Measurements from ENCODE around the gene GSTM5.

Gene GSTM5

DNA sequence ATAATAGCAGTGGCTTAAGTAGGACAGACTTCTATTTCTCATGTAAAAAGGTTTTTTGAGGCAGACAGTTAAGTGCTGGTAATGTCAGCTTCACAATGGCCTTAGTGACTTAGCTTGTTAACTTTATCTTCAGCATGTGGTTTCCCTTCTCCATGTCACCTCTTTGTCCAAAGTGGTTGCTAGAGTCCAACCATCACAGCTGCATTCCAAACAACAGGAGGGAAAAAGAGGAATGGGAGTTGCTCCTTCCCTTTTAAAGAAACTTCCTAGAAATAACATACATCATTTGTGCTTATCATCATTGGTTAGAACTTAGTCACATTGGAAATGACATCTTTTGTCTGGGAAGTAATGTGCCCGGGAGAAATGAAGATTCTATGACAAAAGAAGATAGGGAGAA, 9.9 kb downstream of the GSTM5 start:
- TF ChIP-seq, protein P1, sequence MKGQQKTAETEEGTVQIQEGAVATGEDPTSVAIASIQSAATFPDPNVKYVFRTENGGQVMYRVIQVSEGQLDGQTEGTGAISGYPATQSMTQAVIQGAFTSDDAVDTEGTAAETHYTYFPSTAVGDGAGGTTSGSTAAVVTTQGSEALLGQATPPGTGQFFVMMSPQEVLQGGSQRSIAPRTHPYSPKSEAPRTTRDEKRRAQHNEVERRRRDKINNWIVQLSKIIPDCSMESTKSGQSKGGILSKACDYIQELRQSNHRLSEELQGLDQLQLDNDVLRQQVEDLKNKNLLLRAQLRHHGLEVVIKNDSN (IDR thresholded peaks at IDR 0.05) = no peak
- no peak for TF ChIP-seq RAD21 (IDR thresholded peaks at IDR 0.05; ENCODE audit: low read depth)
- no peak for TF ChIP-seq CREB1 (IDR thresholded peaks at IDR 0.05; ENCODE audit: low read depth)
- TF ChIP-seq FOXM1 (IDR thresholded peaks at IDR 0.05; ENCODE audit: borderline replicate concordance, low read depth) = no peak
- TF ChIP-seq ZBTB7A (IDR thresholded peaks at IDR 0.05; ENCODE audit: low read depth) = no peak

DNA sequence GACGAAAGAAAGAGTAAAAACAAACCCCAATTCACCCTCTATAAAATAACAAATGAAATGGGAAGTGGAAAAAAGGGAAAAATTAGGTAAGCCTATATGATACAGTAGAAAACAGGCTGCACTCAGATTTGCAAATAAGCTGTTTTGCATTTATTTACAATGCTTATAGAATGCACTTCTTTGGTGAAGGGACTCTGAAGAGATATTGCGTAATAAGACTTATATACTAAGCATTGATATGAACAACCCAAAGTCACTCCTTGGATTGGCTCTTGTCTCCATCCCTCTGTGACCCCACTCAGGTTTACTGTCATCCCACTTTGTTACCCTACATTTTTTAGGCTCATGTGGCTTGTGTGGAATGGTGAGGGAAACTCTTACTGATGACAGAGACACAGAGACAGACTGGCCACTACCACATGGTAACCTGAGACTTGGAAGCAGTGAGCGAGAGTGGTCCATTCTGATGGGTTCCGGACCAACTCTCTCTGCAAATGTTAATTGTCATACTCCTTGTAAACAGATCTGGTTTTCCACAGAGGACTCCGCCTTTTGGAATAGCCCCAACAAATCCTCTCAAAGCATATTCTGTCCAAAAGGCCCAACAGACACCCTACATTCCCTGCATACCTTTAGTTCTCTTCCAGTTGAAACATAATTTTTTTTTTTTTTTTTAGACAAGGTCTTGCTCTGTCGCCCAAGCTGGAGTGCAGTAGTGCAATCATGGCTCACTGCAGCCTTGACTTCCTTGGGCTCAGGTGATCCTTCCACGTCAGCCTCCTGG, 11.0 kb downstream of the GSTM5 start:
- TF ChIP-seq YY1 (IDR thresholded peaks at IDR 0.05; ENCODE audit: low read depth) (no peak), CREB1 (IDR thresholded peaks at IDR 0.05; ENCODE audit: low read depth) (no peak), FOXM1 (IDR thresholded peaks at IDR 0.05; ENCODE audit: borderline replicate concordance, low read depth) (no peak), TEAD4 (IDR thresholded peaks at IDR 0.05) (peak; percentile 84), NFIC (IDR thresholded peaks at IDR 0.05) (peak; percentile 36), TAF1 (IDR thresholded peaks at IDR 0.05; ENCODE audit: low read depth) (no peak), RAD21 (IDR thresholded peaks at IDR 0.05; ENCODE audit: low read depth) (no peak), CEBPB (IDR thresholded peaks at IDR 0.05) (peak; percentile 92)
- TF ChIP-seq, protein P1 (IDR thresholded peaks at IDR 0.05) = 0 out of 2 replicates have a peak, but pooled peaks have one; percentile 3

DNA sequence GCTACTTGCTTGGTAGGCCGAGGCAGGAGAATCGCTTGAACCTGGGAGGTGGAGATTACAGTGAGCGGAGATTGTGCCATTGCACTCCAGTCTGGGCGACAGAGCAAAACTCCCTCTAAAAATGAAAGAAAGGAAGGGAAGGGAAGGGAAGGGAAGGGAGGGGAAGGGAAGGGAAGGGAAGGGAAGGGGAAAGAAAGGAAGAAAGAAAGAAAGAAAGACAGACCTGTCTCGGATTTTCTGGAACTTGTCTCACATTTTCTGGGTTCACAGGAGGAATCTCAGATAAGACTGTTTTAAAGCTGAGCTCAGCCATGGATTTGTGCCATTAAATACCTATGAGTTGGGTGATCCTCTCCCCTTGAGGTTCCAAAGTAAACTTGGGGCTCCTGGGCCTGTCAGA, 12.9 kb downstream of the GSTM5 start:
- TF ChIP-seq CREB1 (IDR thresholded peaks at IDR 0.05; ENCODE audit: low read depth) (no peak), TCF12 (IDR thresholded peaks at IDR 0.05; ENCODE audit: low read depth) (no peak), FOXM1 (IDR thresholded peaks at IDR 0.05; ENCODE audit: borderline replicate concordance, low read depth) (no peak), NFIC (IDR thresholded peaks at IDR 0.05) (no peak), CEBPB (IDR thresholded peaks at IDR 0.05) (no peak), RAD21 (IDR thresholded peaks at IDR 0.05; ENCODE audit: low read depth) (no peak), TEAD4 (IDR thresholded peaks at IDR 0.05) (no peak), EGR1 (IDR thresholded peaks at IDR 0.05) (no peak)
- TF ChIP-seq, protein P2, sequence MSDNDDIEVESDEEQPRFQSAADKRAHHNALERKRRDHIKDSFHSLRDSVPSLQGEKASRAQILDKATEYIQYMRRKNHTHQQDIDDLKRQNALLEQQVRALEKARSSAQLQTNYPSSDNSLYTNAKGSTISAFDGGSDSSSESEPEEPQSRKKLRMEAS (IDR thresholded peaks at IDR 0.05) = no peak

DNA sequence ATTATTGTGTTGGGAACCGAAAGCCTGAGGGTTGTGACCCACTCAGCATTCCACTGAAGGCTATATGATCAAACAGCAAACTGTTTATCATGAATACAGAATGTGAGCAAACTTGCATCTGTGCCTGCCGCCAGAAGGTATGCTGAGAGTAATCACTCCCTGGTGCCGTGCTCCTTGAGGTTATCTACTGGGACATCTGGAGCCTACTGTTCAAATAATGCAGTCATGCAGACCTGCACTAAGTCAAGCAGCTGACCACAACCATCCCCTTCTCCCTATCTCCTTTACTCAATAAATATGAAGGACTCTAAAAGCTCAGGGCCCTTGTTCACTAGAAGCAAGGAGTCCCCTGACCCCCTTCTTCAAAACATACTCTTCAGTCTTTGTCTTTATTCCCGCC, 13.5 kb downstream of the GSTM5 start:
- TF ChIP-seq EGR1 (IDR thresholded peaks at IDR 0.05) (no peak), RAD21 (IDR thresholded peaks at IDR 0.05; ENCODE audit: low read depth) (no peak), TAF1 (IDR thresholded peaks at IDR 0.05; ENCODE audit: low read depth) (no peak), CEBPB (IDR thresholded peaks at IDR 0.05) (no peak), YY1 (IDR thresholded peaks at IDR 0.05; ENCODE audit: low read depth) (no peak), ZBTB7A (IDR thresholded peaks at IDR 0.05; ENCODE audit: low read depth) (no peak), FOXM1 (IDR thresholded peaks at IDR 0.05; ENCODE audit: borderline replicate concordance, low read depth) (no peak), CREB1 (IDR thresholded peaks at IDR 0.05; ENCODE audit: low read depth) (no peak), TEAD4 (IDR thresholded peaks at IDR 0.05) (no peak), EP300 (IDR thresholded peaks at IDR 0.05; ENCODE audit: borderline replicate concordance) (no peak), NFIC (IDR thresholded peaks at IDR 0.05) (no peak)
- TF ChIP-seq, protein P1 (IDR thresholded peaks at IDR 0.05) = no peak
- TF ChIP-seq, protein P2 (IDR thresholded peaks at IDR 0.05) = no peak
- TF ChIP-seq, protein P3, sequence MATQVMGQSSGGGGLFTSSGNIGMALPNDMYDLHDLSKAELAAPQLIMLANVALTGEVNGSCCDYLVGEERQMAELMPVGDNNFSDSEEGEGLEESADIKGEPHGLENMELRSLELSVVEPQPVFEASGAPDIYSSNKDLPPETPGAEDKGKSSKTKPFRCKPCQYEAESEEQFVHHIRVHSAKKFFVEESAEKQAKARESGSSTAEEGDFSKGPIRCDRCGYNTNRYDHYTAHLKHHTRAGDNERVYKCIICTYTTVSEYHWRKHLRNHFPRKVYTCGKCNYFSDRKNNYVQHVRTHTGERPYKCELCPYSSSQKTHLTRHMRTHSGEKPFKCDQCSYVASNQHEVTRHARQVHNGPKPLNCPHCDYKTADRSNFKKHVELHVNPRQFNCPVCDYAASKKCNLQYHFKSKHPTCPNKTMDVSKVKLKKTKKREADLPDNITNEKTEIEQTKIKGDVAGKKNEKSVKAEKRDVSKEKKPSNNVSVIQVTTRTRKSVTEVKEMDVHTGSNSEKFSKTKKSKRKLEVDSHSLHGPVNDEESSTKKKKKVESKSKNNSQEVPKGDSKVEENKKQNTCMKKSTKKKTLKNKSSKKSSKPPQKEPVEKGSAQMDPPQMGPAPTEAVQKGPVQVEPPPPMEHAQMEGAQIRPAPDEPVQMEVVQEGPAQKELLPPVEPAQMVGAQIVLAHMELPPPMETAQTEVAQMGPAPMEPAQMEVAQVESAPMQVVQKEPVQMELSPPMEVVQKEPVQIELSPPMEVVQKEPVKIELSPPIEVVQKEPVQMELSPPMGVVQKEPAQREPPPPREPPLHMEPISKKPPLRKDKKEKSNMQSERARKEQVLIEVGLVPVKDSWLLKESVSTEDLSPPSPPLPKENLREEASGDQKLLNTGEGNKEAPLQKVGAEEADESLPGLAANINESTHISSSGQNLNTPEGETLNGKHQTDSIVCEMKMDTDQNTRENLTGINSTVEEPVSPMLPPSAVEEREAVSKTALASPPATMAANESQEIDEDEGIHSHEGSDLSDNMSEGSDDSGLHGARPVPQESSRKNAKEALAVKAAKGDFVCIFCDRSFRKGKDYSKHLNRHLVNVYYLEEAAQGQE (IDR thresholded peaks at IDR 0.05; ENCODE audit: low read depth) = no peak

DNA sequence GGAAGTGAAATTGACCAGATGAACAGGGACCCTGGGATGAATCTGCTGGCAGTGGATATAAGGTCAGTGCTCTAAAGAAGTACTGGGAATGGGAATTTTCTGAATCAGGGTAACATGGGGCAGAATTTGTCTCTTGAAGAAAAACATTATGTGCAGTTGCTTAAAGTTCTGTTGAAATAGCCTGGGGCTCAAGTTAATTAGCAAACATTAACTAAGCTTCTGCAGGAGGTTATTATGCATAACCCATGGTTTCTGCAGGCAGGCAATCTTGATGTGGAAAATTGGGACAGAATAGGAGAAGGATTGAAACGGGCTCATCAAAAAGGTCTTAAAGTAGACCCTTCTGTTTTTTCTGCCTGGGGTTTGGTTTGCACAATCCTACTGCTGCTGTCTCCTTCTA, 14.0 kb downstream of the GSTM5 start:
- TF ChIP-seq TEAD4 (IDR thresholded peaks at IDR 0.05) (no peak), TAF1 (IDR thresholded peaks at IDR 0.05; ENCODE audit: low read depth) (no peak), EGR1 (IDR thresholded peaks at IDR 0.05) (no peak), TCF12 (IDR thresholded peaks at IDR 0.05; ENCODE audit: low read depth) (no peak), EP300 (IDR thresholded peaks at IDR 0.05; ENCODE audit: borderline replicate concordance) (no peak), ZBTB7A (IDR thresholded peaks at IDR 0.05; ENCODE audit: low read depth) (no peak), CEBPB (IDR thresholded peaks at IDR 0.05) (no peak)
- TF ChIP-seq, protein P1 (IDR thresholded peaks at IDR 0.05) = no peak

DNA sequence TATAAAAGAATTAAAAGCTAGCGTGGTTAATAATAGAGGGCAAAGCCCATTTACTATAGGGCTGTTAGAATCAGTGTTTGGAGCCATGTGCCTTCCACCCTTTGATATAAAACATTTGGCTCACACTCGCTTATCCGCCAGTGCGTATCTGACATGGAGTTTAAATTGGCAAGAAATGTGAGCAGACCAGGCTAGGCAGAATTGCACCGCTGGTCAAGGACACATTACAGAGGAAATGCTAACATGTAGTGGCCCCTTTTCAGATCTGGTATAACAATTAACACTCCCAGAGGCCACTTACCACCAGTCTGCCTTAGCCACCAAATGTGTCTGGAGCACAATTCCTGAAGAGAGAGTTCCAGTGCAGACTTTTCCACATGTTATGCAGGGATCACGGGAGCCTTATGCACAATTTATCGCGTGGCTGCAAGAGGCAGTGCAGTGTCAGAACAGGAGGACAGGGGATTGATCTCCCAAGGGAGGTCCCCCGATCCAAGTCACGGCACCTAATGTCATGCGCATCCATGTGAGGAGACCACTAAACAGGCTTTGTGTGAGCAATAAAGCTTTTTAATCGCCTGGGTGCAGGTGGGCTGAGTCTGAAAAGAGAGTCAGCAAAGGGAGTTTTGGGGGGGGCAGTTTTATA, 14.8 kb downstream of the GSTM5 start:
- TF ChIP-seq RAD21 (IDR thresholded peaks at IDR 0.05; ENCODE audit: low read depth) = no peak
- TF ChIP-seq TCF12 (IDR thresholded peaks at IDR 0.05; ENCODE audit: low read depth) = no peak
- no peak for TF ChIP-seq CEBPB (IDR thresholded peaks at IDR 0.05)
- no peak for TF ChIP-seq CREB1 (IDR thresholded peaks at IDR 0.05; ENCODE audit: low read depth)
- TF ChIP-seq, protein P1 (IDR thresholded peaks at IDR 0.05) = no peak
- TF ChIP-seq NFIC (IDR thresholded peaks at IDR 0.05) = no peak
- TF ChIP-seq, protein P2 (IDR thresholded peaks at IDR 0.05) = no peak
- no peak for TF ChIP-seq EGR1 (IDR thresholded peaks at IDR 0.05)
- no peak for TF ChIP-seq TEAD4 (IDR thresholded peaks at IDR 0.05)
- TF ChIP-seq FOXM1 (IDR thresholded peaks at IDR 0.05; ENCODE audit: borderline replicate concordance, low read depth) = no peak
- TF ChIP-seq, protein P3 (IDR thresholded peaks at IDR 0.05; ENCODE audit: low read depth) = no peak
- TF ChIP-seq TAF1 (IDR thresholded peaks at IDR 0.05; ENCODE audit: low read depth) = no peak
- TF ChIP-seq YY1 (IDR thresholded peaks at IDR 0.05; ENCODE audit: low read depth) = no peak
- no peak for TF ChIP-seq EP300 (IDR thresholded peaks at IDR 0.05; ENCODE audit: borderline replicate concordance)
- no peak for TF ChIP-seq ZBTB7A (IDR thresholded peaks at IDR 0.05; ENCODE audit: low read depth)

All from Ishikawa (cell line).